ENCODE results near the gene ERVW-1. TPM values are rescaled to one million over a fixed set of nuclear protein-coding genes. Genes with fewer than 3 reads are reported as not detected.

ERVW-1 gene
- total and polyA plus RNA-seq, 2 of the 13 experiments (the other 11 are each of a cell fraction or from before 2014, with no cell fraction given), result not detected

DNA sequence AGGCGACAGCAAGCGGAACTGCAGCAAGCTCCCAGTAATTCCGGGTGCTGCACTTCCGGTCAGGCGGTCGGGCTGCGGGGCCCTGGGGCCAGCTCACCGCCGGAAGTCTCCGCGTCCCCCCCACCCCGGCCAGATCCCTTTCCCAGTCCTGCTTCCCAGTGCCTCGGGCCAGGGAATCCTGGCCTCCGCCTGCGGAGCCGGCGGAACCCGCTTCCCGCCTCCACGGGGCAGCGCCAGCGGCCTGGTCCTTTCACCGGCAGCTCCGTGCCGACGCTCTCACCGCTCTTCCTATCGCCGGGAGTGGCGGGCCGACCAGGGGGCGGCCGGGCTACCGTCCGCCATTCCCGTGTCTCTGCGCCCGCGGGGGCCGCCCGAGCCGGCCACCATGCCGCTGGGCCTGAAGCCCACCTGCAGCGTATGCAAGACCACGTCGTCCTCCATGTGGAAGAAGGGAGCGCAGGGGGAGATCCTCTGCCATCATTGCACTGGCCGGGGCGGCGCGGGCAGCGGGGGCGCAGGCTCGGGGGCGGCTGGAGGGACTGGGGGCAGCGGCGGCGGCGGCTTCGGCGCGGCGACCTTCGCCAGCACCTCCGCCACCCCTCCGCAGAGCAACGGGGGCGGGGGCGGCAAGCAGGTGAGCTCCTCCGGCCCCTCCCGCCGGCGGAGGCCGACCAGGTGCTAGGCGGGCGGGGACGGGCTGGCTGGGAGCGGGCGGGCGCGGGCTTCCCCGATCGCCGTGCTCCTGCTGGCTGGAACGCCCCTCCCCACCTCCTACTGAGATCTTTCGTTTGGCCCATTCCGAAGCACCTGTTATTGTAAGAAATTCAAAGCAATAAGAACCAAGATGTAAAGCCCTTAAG is 30.2 kb downstream of the ERVW-1 start, which contains the start of gene GATAD1 (continued):
- TF ChIP-seq MAFK (conservative IDR thresholded peaks at IDR 0.05 in 1 of 2, IDR thresholded peaks at IDR 0.05 in 1 of 2; ENCODE audit: low read length in 2 of 2), result no peak
- peak; percentile 37; the same call in 1 of the 2 replicates for TF ChIP-seq NFYC (CRISPR knock-in tag; IDR thresholded peaks at IDR 0.05)
- TF ChIP-seq BRD4 (CRISPR knock-in tag; IDR thresholded peaks at IDR 0.05), result peak; percentile 82
- TF ChIP-seq ELF3 (CRISPR knock-in tag; IDR thresholded peaks at IDR 0.05), result peak; percentile 81
- TF ChIP-seq, protein P1, sequence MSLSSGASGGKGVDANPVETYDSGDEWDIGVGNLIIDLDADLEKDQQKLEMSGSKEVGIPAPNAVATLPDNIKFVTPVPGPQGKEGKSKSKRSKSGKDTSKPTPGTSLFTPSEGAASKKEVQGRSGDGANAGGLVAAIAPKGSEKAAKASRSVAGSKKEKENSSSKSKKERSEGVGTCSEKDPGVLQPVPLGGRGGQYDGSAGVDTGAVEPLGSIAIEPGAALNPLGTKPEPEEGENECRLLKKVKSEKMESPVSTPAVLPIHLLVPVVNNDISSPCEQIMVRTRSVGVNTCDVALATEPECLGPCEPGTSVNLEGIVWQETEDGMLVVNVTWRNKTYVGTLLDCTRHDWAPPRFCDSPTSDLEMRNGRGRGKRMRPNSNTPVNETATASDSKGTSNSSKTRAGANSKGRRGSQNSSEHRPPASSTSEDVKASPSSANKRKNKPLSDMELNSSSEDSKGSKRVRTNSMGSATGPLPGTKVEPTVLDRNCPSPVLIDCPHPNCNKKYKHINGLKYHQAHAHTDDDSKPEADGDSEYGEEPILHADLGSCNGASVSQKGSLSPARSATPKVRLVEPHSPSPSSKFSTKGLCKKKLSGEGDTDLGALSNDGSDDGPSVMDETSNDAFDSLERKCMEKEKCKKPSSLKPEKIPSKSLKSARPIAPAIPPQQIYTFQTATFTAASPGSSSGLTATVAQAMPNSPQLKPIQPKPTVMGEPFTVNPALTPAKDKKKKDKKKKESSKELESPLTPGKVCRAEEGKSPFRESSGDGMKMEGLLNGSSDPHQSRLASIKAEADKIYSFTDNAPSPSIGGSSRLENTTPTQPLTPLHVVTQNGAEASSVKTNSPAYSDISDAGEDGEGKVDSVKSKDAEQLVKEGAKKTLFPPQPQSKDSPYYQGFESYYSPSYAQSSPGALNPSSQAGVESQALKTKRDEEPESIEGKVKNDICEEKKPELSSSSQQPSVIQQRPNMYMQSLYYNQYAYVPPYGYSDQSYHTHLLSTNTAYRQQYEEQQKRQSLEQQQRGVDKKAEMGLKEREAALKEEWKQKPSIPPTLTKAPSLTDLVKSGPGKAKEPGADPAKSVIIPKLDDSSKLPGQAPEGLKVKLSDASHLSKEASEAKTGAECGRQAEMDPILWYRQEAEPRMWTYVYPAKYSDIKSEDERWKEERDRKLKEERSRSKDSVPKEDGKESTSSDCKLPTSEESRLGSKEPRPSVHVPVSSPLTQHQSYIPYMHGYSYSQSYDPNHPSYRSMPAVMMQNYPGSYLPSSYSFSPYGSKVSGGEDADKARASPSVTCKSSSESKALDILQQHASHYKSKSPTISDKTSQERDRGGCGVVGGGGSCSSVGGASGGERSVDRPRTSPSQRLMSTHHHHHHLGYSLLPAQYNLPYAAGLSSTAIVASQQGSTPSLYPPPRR (CRISPR knock-in tag; IDR thresholded peaks at IDR 0.05; ENCODE audit: borderline replicate concordance), result peak; percentile 69; the same call in 1 of the 2 replicates
- TF ChIP-seq GTF2F1 (IDR thresholded peaks at IDR 0.05; ENCODE audit: low read length), result no peak
- no peak; the same call in 1 of the 2 replicates for TF ChIP-seq SP2 (CRISPR knock-in tag; IDR thresholded peaks at IDR 0.05)
- no peak for TF ChIP-seq ZNF431 (CRISPR knock-in tag; IDR thresholded peaks at IDR 0.05; ENCODE audit: borderline replicate concordance, low read depth)
- TF ChIP-seq, protein P2, sequence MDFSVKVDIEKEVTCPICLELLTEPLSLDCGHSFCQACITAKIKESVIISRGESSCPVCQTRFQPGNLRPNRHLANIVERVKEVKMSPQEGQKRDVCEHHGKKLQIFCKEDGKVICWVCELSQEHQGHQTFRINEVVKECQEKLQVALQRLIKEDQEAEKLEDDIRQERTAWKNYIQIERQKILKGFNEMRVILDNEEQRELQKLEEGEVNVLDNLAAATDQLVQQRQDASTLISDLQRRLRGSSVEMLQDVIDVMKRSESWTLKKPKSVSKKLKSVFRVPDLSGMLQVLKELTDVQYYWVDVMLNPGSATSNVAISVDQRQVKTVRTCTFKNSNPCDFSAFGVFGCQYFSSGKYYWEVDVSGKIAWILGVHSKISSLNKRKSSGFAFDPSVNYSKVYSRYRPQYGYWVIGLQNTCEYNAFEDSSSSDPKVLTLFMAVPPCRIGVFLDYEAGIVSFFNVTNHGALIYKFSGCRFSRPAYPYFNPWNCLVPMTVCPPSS (IDR thresholded peaks at IDR 0.05), result no peak
- TF ChIP-seq ZMAT3 (CRISPR knock-in tag; conservative IDR thresholded peaks at IDR 0.05), result peak; percentile 60; the same call in 1 of the 2 replicates
- peak; percentile 94 for TF ChIP-seq GATAD1 (CRISPR knock-in tag; IDR thresholded peaks at IDR 0.05)
- TF ChIP-seq, protein P3, sequence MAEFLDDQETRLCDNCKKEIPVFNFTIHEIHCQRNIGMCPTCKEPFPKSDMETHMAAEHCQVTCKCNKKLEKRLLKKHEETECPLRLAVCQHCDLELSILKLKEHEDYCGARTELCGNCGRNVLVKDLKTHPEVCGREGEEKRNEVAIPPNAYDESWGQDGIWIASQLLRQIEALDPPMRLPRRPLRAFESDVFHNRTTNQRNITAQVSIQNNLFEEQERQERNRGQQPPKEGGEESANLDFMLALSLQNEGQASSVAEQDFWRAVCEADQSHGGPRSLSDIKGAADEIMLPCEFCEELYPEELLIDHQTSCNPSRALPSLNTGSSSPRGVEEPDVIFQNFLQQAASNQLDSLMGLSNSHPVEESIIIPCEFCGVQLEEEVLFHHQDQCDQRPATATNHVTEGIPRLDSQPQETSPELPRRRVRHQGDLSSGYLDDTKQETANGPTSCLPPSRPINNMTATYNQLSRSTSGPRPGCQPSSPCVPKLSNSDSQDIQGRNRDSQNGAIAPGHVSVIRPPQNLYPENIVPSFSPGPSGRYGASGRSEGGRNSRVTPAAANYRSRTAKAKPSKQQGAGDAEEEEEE (CRISPR knock-in tag; IDR thresholded peaks at IDR 0.05; ENCODE audit: borderline replicate concordance), result no peak
- TF ChIP-seq NR2F6 (IDR thresholded peaks at IDR 0.05), result no peak
- no peak for TF ChIP-seq NR2F6 (CRISPR knock-in tag; IDR thresholded peaks at IDR 0.05)
- TF ChIP-seq PAX8 (CRISPR knock-in tag; IDR thresholded peaks at IDR 0.05; ENCODE audit: borderline replicate concordance), result no peak; the same call in 1 of the 2 replicates
- TF ChIP-seq JUND (CRISPR knock-in tag; IDR thresholded peaks at IDR 0.05), result no peak
- no peak for TF ChIP-seq ZNF451 (CRISPR knock-in tag; IDR thresholded peaks at IDR 0.05)
- TF ChIP-seq ZBTB8A (CRISPR knock-in tag; IDR thresholded peaks at IDR 0.05; ENCODE audit: borderline replicate concordance, low read depth), result no peak
- TF ChIP-seq CBFB (CRISPR knock-in tag; IDR thresholded peaks at IDR 0.05), result peak; percentile 69; the same call in 1 of the 2 replicates
- TF ChIP-seq ZNF619 (CRISPR knock-in tag; IDR thresholded peaks at IDR 0.05), result peak; percentile 69; the same call in 1 of the 2 replicates
- TF ChIP-seq, protein P4, sequence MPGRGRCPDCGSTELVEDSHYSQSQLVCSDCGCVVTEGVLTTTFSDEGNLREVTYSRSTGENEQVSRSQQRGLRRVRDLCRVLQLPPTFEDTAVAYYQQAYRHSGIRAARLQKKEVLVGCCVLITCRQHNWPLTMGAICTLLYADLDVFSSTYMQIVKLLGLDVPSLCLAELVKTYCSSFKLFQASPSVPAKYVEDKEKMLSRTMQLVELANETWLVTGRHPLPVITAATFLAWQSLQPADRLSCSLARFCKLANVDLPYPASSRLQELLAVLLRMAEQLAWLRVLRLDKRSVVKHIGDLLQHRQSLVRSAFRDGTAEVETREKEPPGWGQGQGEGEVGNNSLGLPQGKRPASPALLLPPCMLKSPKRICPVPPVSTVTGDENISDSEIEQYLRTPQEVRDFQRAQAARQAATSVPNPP (CRISPR knock-in tag; IDR thresholded peaks at IDR 0.05), result no peak
